GM19395 (cell line): ENCODE measurements around the gene FBLN1.

Experiments
- ATAC-seq: cut with Tn5 transposase; IDR thresholded peaks from one replicate; pipeline ENCODE4 v1.9.1; 2021; ENCODE audit warnings: mild to moderate bottlenecking, moderate library complexity; ENCODE audit not compliant: unreplicated experiment

Gene FBLN1

DNA sequence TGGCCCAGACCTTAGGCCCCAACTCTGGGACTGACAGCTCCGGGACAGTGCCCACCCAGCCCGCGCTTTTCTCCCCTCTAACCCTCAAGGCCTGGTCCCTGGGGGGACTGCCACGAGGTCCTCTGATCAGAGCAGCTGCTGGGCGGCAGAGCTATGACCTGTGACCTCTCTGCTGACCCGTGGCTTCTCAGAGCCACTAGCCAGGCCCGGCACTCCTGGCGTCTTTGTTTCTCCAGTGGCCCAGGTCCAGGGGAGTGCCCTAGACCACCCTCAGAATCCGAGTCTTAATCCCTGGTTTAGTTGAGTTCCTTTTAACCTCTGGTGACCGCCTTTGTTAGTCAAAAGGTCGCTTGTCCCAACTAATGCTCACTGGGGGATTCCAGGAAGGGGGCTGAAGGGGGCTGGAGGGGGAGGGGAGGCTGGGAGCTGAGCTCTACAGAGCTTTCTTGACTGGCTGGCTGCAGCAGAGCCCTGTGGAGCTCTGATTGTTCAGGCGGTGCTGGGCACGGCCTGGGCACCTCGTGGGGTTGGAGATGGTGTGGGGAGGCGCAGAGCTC lies 1.2 kb downstream of the FBLN1 start:
- ATAC-seq: no peak

DNA sequence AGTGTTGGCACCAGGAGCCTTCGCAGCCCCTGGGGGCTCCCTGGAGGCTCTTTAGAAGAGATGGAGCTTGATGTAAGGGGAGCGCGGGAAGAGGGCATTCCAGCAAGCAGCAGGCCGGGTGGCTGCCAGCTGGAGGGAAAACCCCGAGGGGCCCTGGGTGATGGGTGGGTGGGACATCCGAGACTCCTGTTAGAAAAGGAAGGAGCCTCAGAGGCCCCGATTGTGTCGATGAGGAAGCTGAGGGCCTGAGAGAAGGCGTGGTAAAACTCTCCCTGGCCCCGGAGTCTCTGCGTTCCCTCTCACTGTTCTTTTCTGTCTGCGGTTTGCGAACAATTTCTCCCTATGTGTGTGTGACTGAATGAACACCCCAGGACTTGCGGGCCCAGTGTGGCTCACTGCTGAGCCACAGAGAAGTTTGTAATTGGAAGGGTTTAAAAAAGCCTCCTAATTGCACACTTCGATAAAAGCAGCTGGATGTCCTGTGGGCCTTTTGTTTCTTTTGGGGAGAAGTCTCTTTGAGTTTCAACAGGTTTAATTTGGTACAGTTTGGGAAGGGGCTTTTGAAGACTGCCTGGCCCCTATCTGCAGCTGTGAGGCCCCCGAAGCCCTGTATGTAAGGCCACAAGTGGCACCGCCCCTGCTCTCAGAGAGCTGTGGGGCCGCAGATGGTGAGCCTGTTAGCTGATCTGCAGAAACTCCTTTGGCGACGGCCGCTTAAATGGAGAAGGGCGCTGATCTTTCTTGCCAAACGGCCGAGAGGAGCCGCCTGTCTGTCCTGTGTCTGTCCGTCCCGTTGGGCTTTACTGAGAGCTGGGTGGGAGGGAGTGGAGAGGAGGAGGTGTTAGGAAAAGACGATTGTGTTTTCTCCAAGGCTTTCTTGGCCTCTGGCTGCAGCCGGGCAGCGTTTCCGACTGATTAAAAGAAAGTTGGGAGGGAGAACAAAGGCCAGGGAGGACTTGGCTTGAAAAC lies 2.0 kb downstream of the FBLN1 start:
- no peak for ATAC-seq

DNA sequence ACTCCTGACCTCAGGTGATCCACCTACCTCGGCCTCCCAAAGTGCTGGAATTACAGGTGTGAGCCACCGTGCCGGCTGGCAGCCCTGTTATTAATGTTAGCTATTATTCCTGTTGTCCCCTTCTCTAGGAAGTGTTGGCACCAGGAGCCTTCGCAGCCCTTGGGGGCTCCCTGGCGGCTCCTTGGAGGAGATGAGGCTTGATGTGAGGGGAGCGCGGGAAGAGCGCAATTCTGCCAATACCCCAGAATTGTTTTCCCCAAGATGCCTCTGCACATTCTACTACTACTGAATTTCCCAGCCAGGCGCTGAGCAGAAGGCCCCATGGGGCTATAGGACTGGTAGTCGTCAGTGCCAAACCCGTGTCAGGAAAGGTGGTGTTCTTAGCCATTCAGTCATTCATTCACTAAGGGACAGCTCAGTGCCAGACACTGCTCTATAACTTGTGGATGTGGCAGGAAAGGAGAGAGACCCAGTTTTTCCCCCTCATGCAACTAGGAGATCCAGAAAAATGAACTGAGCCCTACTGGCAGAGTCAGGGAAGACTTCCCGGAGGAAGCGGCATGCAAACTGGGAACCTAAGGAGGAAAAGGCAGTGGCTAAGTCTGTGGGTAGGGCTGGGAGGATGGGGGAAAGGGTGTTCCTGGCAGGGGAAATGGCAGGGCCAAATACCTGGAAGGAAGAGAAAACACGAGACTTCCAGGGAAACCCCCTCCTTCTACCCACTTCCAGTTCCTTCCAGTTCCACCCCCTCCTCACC lies 3.5 kb downstream of the FBLN1 start:
- no peak for ATAC-seq

DNA sequence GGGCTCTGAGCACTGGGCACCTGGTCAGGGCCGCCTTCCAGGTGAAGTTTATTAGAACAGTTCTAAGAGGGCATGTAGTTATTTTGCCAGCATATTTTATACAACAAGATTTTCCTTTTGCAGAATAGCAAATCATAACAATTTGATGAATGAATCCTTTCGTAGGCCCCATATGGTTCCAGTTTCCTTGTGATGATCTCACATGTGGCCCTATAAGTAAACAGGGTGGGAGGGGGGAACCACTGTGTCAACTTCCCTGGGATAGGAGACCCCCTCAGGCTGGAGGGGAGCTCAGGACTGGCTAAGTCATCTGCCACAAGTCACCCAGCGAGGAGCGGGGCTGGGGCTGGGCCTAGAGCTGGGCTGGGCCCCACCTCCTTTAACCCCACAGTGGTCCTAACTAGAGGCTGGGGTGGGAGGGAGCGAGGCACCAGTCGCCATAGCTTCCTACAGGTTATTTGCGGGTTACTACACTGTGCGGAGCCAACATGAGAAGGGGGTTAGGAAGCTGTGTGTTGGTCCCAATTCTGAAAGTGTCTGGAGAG lies 4.2 kb downstream of the FBLN1 start:
- no peak for ATAC-seq

DNA sequence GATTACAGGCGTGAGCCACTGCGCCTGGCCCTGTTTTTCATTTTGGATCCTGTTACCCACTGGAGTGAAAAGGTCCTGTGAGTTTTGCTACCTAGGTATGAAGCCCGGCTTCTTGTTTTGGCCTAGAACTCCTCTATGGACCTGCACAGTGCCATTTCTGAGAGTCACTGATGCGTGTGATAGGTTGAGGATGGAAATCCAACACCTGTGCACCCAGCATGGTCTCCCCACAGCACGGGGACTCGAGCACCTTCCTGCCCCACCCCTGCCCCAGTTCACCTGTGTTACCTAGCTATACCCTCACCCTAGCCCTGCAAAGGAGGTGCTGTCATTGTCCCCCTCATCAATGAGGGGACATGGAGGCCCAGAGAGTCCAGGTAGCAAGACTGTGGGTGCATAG lies 5.1 kb downstream of the FBLN1 start:
- ATAC-seq: no peak

DNA sequence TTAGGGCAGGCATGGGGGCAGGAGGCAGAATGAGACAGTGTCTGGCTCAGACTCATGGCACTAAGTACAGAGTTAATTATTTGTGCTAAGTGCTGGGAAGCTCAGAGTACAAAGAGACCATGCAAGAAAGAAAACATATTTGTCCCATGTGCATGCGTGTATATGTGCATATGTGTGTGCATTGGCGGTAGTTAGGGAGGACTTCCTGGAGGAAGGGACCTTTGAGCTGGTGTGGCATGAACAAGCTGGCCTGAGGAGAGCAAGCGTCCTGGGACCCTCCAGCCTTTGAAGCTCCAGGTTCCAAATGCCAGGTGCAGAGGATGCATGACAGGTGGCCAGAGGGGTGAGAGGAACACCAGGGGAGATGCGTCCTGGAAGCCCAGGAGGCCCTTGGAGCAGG lies 6.1 kb downstream of the FBLN1 start:
- no peak for ATAC-seq

DNA sequence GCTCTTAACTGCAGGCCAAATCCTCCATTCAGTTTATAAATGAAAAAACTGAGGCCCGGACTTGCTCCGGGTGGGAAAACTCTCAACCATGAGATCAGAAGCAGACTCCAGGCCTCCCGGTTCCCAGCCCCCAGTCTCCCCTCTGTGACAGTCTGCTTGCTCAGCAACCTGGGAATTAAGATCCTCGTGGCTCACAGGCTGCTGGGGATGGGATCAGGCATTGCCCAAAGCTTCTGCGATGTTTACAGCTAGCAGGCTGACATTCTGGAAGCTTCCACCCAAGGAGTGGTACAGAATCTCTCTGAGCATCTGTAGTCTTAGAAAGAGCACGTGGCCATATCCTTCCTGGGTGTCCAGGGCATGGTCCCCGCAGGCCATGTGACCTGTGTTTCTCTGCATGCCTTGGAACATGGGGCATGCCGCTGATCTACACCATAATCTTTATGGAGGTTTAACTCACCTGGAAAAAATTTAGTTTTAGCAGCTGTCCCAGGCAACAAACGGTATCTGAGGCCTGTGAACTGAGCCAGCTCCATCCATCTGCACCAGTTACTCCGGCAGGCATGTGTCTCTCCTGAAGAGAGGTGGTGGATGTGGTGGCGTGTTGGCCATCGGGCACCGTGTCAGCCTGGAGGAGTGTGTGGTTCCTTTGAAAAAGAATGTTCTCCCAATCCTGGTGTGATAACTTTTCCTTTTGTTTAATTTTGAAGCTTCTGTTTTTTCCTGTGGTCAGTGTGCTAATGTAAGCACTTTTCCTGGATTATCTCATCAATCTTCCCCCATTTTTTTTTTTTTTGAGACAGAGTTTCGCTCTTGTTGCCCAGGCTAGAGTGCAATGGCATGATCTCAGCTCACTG lies 7.9 kb downstream of the FBLN1 start:
- ATAC-seq: no peak

DNA sequence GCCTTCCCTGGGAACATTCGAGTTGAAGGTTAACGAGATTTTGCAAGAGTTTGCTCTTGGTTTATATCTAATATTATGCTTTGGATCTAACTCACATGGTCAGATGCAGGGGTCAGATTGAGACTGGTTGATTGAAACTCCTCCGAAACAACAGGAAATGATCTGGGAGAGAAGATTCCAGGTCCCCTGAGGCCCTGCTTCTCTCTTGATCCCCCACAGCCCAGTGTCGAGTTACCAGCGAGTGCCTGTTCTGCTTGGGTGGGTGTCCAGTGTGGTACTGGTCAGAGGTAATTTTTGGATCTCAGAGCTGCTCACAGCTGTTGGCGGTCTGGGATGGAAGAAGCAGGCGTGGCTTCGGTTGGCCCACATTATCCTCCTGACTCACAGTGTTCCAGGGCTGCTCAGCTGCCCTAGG lies 9.2 kb downstream of the FBLN1 start:
- no peak for ATAC-seq

DNA sequence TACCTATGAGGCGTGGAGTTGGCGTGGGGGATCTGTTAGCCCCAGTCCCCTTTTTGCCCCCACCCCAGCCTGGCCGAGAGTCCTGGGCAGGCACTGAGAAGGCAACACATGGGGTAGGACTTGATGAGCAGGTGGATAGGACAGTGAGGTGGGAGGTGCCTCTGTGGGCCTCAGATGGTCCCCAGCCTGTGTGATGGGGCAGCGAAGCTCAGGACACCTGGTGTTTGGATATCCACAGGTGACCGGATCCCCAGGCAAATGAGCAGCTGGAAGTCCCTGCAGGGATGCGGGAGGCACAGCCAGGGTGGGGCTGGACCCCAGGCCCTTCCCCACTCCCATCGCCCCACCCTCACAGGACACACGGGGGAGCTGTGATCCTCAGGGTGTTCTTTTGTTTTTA lies 9.7 kb downstream of the FBLN1 start:
- ATAC-seq: no peak

DNA sequence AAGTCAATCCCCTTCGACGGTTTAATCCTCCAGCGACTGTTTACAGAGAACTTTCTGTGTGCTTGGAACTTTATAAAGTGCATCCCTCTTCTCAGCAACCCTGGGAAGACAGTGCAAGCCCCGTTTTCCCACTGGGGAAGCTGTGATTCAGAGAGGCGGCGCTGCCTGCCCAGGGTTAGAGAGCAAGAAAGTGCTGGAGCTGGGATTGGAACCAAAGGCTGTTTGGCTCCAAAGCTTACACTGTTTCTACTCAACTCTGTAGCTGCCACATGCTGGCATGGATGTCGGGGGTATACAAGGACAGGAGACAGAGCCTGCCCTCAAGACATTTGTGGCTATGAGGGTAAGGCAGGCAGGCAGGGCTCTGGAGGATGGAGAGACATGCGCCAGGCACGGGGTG lies 13.0 kb downstream of the FBLN1 start:
- no peak for ATAC-seq

DNA sequence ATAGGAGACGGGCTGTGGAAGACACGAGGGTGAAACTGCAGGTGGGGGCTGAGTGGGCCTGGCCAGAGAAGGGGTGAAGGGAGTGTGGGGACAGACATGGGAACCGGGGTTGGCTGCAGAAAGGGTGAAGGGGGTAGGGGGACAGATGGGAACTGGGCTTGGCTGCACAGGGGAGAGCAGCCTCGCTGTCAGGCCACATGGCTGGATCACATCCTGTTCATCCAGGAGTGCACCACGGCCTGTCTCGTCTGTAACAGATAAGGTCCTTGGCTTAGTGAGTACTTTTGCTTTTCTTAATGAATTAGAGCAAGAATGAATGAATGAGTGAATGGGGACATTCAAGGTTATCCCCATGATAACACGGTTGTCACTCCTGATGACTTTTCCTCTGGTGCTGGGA lies 13.5 kb downstream of the FBLN1 start:
- ATAC-seq: no peak

DNA sequence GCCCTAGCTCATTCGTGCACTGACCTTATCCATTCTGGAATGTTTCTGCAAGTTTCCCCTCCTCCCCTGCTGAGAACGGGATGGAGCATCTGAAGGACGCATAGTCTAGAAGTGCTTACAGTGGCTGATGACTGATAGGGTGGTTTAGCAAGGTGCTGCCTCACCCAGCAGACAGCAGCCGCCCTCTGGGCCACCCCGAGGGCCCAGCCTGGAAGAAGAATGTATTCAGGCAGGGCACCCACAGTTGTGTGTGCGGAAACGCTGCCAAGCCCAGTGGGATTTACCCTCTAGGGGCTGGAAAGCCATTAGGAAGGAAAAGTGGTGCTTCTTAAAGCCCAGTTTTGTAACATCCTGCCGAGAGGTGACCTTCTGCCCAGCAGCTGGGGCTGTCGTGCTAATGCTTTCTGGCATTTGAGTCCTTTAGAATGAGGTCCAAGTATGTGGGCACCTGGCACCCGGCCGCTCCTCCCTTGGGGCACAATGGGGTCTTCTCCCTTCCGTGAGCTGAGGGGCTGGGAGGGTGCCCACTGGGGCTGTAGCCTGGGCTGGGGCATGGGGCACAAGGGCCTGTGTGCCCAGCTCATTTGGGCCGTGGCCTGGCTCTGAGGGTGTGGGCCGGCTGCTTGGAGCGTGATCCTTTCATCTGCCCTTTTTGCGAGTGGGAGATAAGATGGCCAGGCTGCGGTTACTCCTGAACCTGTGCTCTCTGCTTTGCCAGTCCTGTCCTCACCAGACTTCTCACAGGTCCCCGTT lies 14.4 kb downstream of the FBLN1 start:
- ATAC-seq: no peak

DNA sequence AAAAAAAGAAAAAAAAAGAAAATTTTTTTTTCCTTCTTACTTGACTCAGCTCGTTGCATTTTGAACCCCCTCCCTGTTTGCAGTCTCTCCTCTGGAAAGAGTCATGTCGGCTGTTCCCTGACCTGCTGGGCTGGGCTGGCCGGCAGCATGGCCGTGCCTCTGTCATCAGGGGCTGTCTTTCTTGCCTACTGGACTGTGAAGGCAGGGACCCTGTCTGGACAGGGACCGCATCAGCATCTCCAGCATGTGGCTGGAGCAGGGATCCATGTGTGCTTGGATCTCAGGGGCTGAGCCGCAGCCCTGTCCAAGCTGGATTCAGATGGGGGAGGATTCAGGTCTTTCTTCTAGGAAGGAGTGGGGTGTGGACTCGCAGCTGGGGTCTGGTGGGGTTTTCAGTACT lies 15.5 kb downstream of the FBLN1 start:
- no peak for ATAC-seq

DNA sequence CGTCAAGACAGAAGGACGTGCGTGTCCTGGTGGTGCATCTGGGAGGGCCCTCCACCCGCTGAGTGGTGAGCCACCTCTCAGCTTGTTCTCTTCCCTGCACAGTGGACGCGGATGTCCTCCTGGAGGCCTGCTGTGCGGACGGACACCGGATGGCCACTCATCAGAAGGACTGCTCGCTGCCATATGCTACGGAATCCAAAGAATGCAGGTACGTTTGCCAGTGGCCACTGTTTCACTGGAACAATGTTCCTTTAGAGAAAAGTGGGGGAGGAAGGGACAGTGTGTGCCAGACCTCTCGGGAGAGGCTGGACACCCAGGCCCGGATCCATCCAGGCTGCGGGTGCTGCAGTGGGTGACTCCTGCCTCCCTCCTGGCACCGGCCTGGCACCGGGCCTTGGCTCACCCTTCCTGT lies 15.9 kb downstream of the FBLN1 start:
- ATAC-seq: no peak

DNA sequence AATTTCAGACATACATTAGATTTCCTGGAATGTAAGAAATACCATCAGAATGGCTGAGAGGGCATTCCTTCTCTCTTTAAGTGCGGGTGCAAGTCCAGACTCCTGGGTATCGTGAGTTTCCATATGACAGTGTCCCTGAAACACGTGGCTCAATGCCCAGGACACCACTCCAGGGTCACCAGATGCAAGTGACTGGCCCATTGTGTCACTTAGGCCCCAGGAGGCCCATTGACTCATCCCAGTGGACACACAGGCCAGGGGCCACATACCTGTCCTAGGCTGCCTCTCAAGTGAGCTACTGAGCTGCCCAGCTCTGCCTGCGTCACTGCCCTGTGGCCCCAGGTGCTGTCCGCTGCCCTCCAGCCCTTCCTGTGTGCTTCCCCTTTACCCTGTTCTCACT lies 18.5 kb downstream of the FBLN1 start:
- no peak for ATAC-seq

DNA sequence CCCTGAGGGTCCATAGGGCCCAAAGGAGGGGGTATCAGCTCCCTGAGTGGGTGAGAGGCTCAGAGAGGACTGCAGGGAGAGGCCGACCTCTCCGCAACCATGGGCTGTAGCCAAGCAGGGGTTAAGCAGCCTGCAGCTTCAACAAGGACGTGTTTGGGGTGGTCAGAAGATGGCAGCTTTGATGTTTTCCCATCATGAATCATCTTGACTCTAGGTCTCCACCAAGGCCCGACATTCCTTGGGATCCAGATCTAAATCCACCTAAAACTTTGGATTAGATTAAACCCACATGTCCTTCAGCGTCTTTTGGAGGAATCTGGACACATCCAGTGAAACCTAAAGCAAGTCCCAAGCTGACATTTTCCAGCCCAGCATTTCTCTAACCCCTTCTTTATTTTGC lies 19.8 kb downstream of the FBLN1 start:
- no peak for ATAC-seq

DNA sequence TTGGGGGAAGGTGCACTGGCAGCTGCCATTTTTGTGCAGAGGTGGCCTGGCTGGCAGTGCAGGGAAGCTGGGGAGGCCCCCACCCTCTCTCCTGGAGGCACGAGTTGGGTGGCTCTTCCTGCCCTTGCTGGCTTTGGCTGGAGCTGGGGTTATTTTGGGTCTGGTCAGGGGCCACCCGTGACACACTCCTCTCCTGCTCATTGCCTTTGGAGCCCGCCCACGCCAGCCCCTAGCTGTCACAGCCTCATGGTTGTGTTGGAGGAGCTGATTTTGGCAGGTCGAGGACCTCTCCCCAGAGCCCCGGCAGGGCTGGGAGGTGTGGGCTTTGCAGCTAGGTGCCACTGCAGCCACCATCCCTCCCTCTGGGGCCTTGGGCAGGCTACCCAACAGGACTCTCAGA lies 21.5 kb downstream of the FBLN1 start:
- no peak for ATAC-seq

DNA sequence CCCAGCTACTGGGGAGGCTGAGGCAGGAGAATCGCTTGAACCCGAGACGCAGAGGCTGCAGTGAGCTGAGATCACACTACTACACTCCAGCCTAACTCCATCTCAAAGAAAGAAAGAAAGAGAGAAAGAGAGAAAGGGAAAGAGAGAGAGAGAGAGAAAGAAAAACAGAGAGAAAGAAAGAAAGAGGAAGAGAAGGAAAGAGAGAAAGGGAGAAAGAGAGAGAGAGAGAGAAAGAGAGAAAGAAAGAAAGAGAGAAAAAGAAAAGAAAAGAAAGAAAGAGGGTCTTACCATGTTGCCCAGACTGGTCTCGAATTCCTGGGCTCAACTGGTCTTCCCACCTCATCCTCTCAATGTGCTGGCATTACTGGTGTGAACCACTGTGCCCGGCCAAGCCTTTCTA lies 22.3 kb downstream of the FBLN1 start:
- no peak for ATAC-seq

DNA sequence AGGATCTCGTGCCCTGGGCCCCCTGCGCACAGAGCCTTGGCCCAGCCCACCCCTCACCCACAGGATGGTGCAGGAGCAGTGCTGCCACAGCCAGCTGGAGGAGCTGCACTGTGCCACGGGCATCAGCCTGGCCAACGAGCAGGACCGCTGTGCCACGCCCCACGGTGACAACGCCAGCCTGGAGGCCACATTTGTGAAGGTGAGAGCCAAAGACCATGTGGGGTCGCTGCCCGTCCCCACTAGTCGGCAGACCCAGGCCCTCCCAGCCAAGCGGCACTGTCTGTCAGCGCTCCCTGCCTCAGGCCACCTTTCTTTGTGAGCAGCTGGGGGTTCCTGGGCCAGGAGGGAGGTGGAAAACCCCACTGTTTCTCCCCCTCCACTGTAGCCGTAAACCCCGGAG lies 22.8 kb downstream of the FBLN1 start:
- no peak for ATAC-seq

DNA sequence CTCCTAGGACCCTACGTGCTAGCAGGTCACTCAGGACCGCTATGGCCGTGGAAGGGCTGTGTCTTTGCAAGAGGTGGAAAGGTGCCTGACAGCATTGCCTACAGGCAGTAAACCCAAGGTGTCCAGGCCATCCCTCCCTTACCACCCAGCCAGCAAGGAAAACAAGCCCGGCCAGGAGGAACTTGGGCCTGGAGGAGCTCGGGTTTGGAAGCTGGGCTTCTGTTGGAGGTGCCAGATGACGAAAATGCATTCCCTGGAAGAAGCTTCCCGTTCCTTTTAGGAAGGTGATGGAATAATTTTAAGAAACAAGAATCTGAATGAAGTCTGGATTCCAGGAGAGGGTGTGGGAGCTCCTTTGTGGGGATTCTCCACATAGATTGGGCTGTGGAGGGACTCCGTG lies 23.6 kb downstream of the FBLN1 start:
- ATAC-seq: no peak
